Transverse colon (tissue), 4 donors: ENCODE data around the gene STXBP3.

ENCODE experiments used
- CTCF ChIP-seq, 5 experiments: fragments of 200-600 bp in 3 of 5; fragments of 450-650 bp in 2 of 5; sonication (generic) in 3 of 5; IDR thresholded peaks; 1 replicate in 2 of 5; 2 replicates in 3 of 5; pipeline ENCODE4 v1.5.1; 2016 to 2017; ENCODE audit warnings: antibody characterized with exemption in 5 of 5, inconsistent platforms in 3 of 5, mild to moderate bottlenecking in 2 of 5, moderate library complexity in 1 of 5
- EP300 ChIP-seq: sonication (generic); formaldehyde crosslinking; IDR thresholded peaks from one replicate; pipeline ENCODE4 v1.6.1; 2017; ENCODE audit warnings: antibody characterized with exemption, low read depth
- POLR2A ChIP-seq: fragments of 450-650 bp; IDR thresholded peaks from one replicate; pipeline ENCODE4 v1.6.1; 2016; ENCODE audit warnings: antibody characterized with exemption, mild to moderate bottlenecking, moderate library complexity
- POLR2AphosphoS5 ChIP-seq, 3 donors: sonication (generic); formaldehyde crosslinking; IDR thresholded peaks; one replicate each; pipeline ENCODE4 v1.6.1; 2016; ENCODE audit warnings: antibody characterized with exemption in 3 of 3

DNA sequence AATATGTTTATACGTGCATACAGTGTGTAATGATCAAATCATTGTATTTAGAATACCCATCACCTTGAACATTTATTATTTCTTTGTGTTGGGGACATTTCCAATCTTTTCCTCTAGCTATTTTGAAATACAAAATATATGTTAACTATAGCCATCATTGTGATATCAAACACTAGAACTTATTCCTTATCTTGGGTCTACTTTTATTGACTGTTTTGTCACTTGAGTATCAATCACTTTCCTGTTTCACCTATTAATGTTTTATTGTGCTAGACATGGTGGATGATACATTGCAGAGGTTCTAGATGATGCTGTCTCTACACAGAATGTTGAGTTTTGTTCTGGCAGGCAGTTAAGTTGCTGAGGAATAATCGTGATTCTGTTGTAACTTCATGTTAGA is 45.9 kb downstream of the STXBP3 start:
- TF ChIP-seq POLR2AphosphoS5 (IDR thresholded peaks at IDR 0.05) = no peak
- TF ChIP-seq CTCF (IDR thresholded peaks at IDR 0.05) = no peak
- TF ChIP-seq POLR2A = no peak
- no peak for TF ChIP-seq EP300
